SK-N-SH treated with all-trans-retinoic acid at 6 μM for 48 hours (cell line): ENCODE measurements around the gene FILIP1.
A peak's percentile ranks its signal among the peaks of the same experiment; 100 is the strongest.

Experiments used
- ATAC-seq: fragments of 200-7000 bp; cut with Tn5 transposase; 3 replicates; pipeline ENCODE4 v1.9.1; 2020; ENCODE audit warnings: mild to moderate bottlenecking, moderate library complexity
- ARNTL ChIP-seq: fragments of 450-650 bp; formaldehyde crosslinking; IDR thresholded peaks from 2 replicates; pipeline ENCODE4 v1.5.0; 2020; ENCODE audit warnings: low read depth, mild to moderate bottlenecking, moderate library complexity, borderline replicate concordance
- CREB5 ChIP-seq: fragments of 250-450 bp; sonication (Bioruptor Pico); IDR thresholded peaks from 2 replicates; pipeline ENCODE4 v1.5.1; 2020; ENCODE audit warnings: low read depth, mild to moderate bottlenecking, moderate library complexity
- CSDC2 ChIP-seq: fragments of 250-450 bp; sonication (Bioruptor Pico); IDR thresholded peaks from 2 replicates; pipeline ENCODE4 v1.5.0; 2020; ENCODE audit warnings: mild to moderate bottlenecking, moderate library complexity
- ESRRG ChIP-seq: fragments of 250-450 bp; sonication (Bioruptor Pico); IDR thresholded peaks from 2 replicates; pipeline ENCODE4 v1.6.1; 2021; ENCODE audit warnings: mild to moderate bottlenecking
- GLIS3 ChIP-seq: fragments of 250-450 bp; sonication (Bioruptor Pico); IDR thresholded peaks from 2 replicates; pipeline ENCODE4 v1.5.0; 2020; ENCODE audit warnings: mild to moderate bottlenecking, moderate library complexity
- ISL1 ChIP-seq: fragments of 250-450 bp; sonication (Bioruptor Pico); IDR thresholded peaks from 2 replicates; pipeline ENCODE4 v2.1.2; 2022; ENCODE audit warnings: mild to moderate bottlenecking, moderate library complexity
- OSR1 ChIP-seq: fragments of 250-450 bp; sonication (Bioruptor Pico); IDR thresholded peaks from 2 replicates; pipeline ENCODE4 v1.8.0; 2022; ENCODE audit warnings: moderate library complexity, mild to moderate bottlenecking, inconsistent platforms
- PATZ1 ChIP-seq: fragments of 250-450 bp; sonication (Bioruptor Pico); IDR thresholded peaks from 2 replicates; pipeline ENCODE4 v1.8.0; 2020; ENCODE audit warnings: mild to moderate bottlenecking, moderate library complexity, borderline replicate concordance
- POU6F1 ChIP-seq: fragments of 250-450 bp; sonication (Bioruptor Pico); IDR thresholded peaks from 2 replicates; pipeline ENCODE4 v1.8.0; 2021; ENCODE audit warnings: low read depth, mild to moderate bottlenecking, moderate library complexity, borderline replicate concordance
- PPARA ChIP-seq: fragments of 250-450 bp; sonication (Bioruptor Pico); IDR thresholded peaks from 2 replicates; pipeline ENCODE4 v1.5.0; 2020; ENCODE audit warnings: mild to moderate bottlenecking, borderline replicate concordance
- RARB ChIP-seq: fragments of 250-450 bp; sonication (Bioruptor Pico); IDR thresholded peaks from 2 replicates; pipeline ENCODE4 v1.8.0; 2021; ENCODE audit warnings: mild to moderate bottlenecking, moderate library complexity
- SNAI2 ChIP-seq: fragments of 250-450 bp; sonication (Bioruptor Pico); IDR thresholded peaks from 2 replicates; pipeline ENCODE4 v1.5.0; 2020; ENCODE audit warnings: mild to moderate bottlenecking, moderate library complexity
- TCF4 ChIP-seq: fragments of 250-450 bp; sonication (Bioruptor Pico); IDR thresholded peaks from 2 replicates; pipeline ENCODE4 v1.8.0; 2021; ENCODE audit warnings: mild to moderate bottlenecking, moderate library complexity, borderline replicate concordance
- TOX ChIP-seq: fragments of 250-450 bp; sonication (Bioruptor Pico); IDR thresholded peaks from 2 replicates; pipeline ENCODE4 v1.8.0; 2021; ENCODE audit warnings: mild to moderate bottlenecking, moderate library complexity, borderline replicate concordance
- TSHZ2 ChIP-seq: fragments of 250-450 bp; sonication (Bioruptor Pico); IDR thresholded peaks from 2 replicates; pipeline ENCODE4 v1.5.0; 2020; ENCODE audit warnings: mild to moderate bottlenecking, moderate library complexity
- ZC3H10 ChIP-seq: fragments of 250-450 bp; sonication (Bioruptor Pico); IDR thresholded peaks from 2 replicates; pipeline ENCODE4 v1.5.1; 2021; ENCODE audit warnings: mild to moderate bottlenecking, moderate library complexity
- ZFP30 ChIP-seq: fragments of 450-650 bp; formaldehyde crosslinking; IDR thresholded peaks from 2 replicates; pipeline ENCODE4 v1.5.0; 2022; ENCODE audit warnings: mild to moderate bottlenecking, moderate library complexity
- ZNF565 ChIP-seq: fragments of 450-650 bp; formaldehyde crosslinking; conservative IDR thresholded peaks from 2 replicates; pipeline ENCODE4 v1.5.0; 2020; ENCODE audit warnings: low read depth, mild to moderate bottlenecking, moderate library complexity
- ZNF70 ChIP-seq: fragments of 450-650 bp; formaldehyde crosslinking; IDR thresholded peaks from 2 replicates; pipeline ENCODE4 v1.5.0; 2020; ENCODE audit warnings: mild to moderate bottlenecking, moderate library complexity
- ZNF8 ChIP-seq: fragments of 450-650 bp; formaldehyde crosslinking; IDR thresholded peaks from 2 replicates; pipeline ENCODE4 v1.5.0; 2020; ENCODE audit warnings: mild to moderate bottlenecking, moderate library complexity
- TF ChIP-seq, protein P1 (sequence below): fragments of 250-450 bp; sonication (Bioruptor Pico); IDR thresholded peaks from 2 replicates; pipeline ENCODE4 v1.5.1; 2021; ENCODE audit warnings: mild to moderate bottlenecking, moderate library complexity

Gene FILIP1

GRCh38 chr6:75262716-75263400 lies 230.7 kb downstream of the FILIP1 start:
- ATAC-seq: peak; percentile 56
- TF ChIP-seq ZC3H10 (CRISPR knock-in tag) (no peak), ARNTL (CRISPR knock-in tag) (no peak)
- TF ChIP-seq, protein P1, sequence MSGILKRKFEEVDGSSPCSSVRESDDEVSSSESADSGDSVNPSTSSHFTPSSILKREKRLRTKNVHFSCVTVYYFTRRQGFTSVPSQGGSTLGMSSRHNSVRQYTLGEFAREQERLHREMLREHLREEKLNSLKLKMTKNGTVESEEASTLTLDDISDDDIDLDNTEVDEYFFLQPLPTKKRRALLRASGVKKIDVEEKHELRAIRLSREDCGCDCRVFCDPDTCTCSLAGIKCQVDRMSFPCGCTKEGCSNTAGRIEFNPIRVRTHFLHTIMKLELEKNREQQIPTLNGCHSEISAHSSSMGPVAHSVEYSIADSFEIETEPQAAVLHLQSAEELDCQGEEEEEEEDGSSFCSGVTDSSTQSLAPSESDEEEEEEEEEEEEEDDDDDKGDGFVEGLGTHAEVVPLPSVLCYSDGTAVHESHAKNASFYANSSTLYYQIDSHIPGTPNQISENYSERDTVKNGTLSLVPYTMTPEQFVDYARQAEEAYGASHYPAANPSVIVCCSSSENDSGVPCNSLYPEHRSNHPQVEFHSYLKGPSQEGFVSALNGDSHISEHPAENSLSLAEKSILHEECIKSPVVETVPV (CRISPR knock-in tag): no peak

- no peak for ATAC-seq
- TF ChIP-seq PPARA (CRISPR knock-in tag): no peak
- TF ChIP-seq TSHZ2 (CRISPR knock-in tag): no peak
- no peak for TF ChIP-seq RARB (CRISPR knock-in tag)
- no peak for TF ChIP-seq ZNF565 (CRISPR knock-in tag)
- no peak for TF ChIP-seq ZC3H10 (CRISPR knock-in tag)
Observed at GRCh38 chr6:75261299-75261698, 232.3 kb downstream of the FILIP1 start.

- ATAC-seq: no peak
- TF ChIP-seq ISL1: 0 out of 2 replicates have a peak, but pooled peaks have one; percentile 23
- TF ChIP-seq ESRRG (CRISPR knock-in tag): no peak
- TF ChIP-seq, all 23 proteins: peak for 1
Observed at GRCh38 chr6:75257343-75258087, 236.1 kb downstream of the FILIP1 start.

GRCh38 chr6:75250552-75250951 lies 243.0 kb downstream of the FILIP1 start:
- ATAC-seq: no peak
- TF ChIP-seq SNAI2 (CRISPR knock-in tag): no peak
- TF ChIP-seq ZNF8 (CRISPR knock-in tag): no peak
- TF ChIP-seq, protein P1 (CRISPR knock-in tag): no peak
- no peak for TF ChIP-seq CREB5 (CRISPR knock-in tag)
- TF ChIP-seq CSDC2 (CRISPR knock-in tag): no peak
- TF ChIP-seq ZNF70 (CRISPR knock-in tag): no peak
- no peak for TF ChIP-seq TCF4 (CRISPR knock-in tag)
- TF ChIP-seq OSR1: no peak
- TF ChIP-seq RARB (CRISPR knock-in tag): no peak
- no peak for TF ChIP-seq GLIS3 (CRISPR knock-in tag)
- no peak for TF ChIP-seq POU6F1 (CRISPR knock-in tag)
- TF ChIP-seq PATZ1 (CRISPR knock-in tag): no peak
- no peak for TF ChIP-seq ZNF565 (CRISPR knock-in tag)
- TF ChIP-seq TOX (CRISPR knock-in tag): no peak
- TF ChIP-seq ISL1: no peak
- TF ChIP-seq TSHZ2 (CRISPR knock-in tag): no peak
- no peak for TF ChIP-seq ZFP30 (CRISPR knock-in tag)
